Measurements from ENCODE around the gene TMEM82. TPM values are rescaled to one million over a fixed set of nuclear protein-coding genes. Genes with fewer than 3 reads are reported as not detected.

The TMEM82 gene
- total and polyA plus RNA-seq, 2 of the 13 experiments (the other 11 are each of a cell fraction or from before 2014, with no cell fraction given): 0.24 to 0.97 TPM

GRCh38 chr1:15708486-15709137 lies 33.7 kb upstream of the TMEM82 start:
- H2AFZ ChIP-seq (ENCODE audit: low read length): no peak overlapping the region
- 96% methylated on average over 15 of the region's 15 CpGs for WGBS (ENCODE audit: low lambda C conversion rate)
- in situ Hi-C loops (cut with HindIII; ENCODE audit: extremely low pct_ligation_motif_present, low pct_unique_long_range_greater_than_20kb): no loop called here

More at GRCh38 chr1:15708486-15709137, 33.7 kb upstream of the TMEM82 start:
- peaks cover 7% of the 10 kb centered on the region for H3K79me2 ChIP-seq (ENCODE audit: insufficient read depth, low read length)
- no TSS peak for BruUV-seq (replicated peaks)
- H3K27ac ChIP-seq (ENCODE audit: extremely low read length, insufficient read depth, low read length): no peak overlapping the region
- no peak for TF ChIP-seq HNF1A (IDR thresholded peaks at IDR 0.05; ENCODE audit: low read depth)
- TF ChIP-seq HNF1A (CRISPR knock-in tag; IDR thresholded peaks at IDR 0.05; ENCODE audit: borderline replicate concordance): no peak
- TF ChIP-seq ZNF629 (CRISPR knock-in tag; conservative IDR thresholded peaks at IDR 0.05): peak; percentile 72
- no peak for TF ChIP-seq ATF7 (IDR thresholded peaks at IDR 0.05)
- TF ChIP-seq ATF7 (CRISPR knock-in tag; IDR thresholded peaks at IDR 0.05): no peak
- DNase-seq (ENCODE audit: low spot score) (no peak), FAIRE-seq (no peak), ATAC-seq (no peak)
- no peaks in the 10 kb centered on the region for H3K27me3 ChIP-seq (ENCODE audit: control insufficient read depth in 1 of 2, insufficient read depth in 2 of 2, low read length in 2 of 2)
- H3K4me1 ChIP-seq (ENCODE audit: insufficient read depth, low read length): no peaks in the 10 kb centered on the region
- H3K36me3 ChIP-seq (replicated peaks in 1 of 2; ENCODE audit: control insufficient read depth in 1 of 2, insufficient read depth in 2 of 2, low read length in 2 of 2): peaks cover 4 to 21% of the 10 kb centered on the region in 2 experiments; a peak in 3 of 5 replicates
- H4K20me1 ChIP-seq (ENCODE audit: insufficient read depth, low read length): 0 out of 2 replicates have a peak, but pooled peaks cover 4% of the 10 kb centered on the region
- CTCF ChIA-PET (ENCODE audit: low intra/inter-chr PET ratio, low total read pairs): no interaction called here
- H3K4me3 ChIP-seq (replicated peaks in 1 of 3; ENCODE audit: insufficient read depth in 1 of 3, low read depth in 2 of 3, low read length in 3 of 3): no peak overlapping the region
- intact Hi-C loops (cut with micrococcal nuclease; ENCODE audit: unreplicated experiment): no loop called here
- H3K9me3 ChIP-seq (ENCODE audit: low read length): no peaks in the 10 kb centered on the region
- no peak overlapping the region for H3K4me2 ChIP-seq (ENCODE audit: low read depth, low read length)
- POLR2A ChIA-PET: no interaction called here
- no peak overlapping the region for H3K9ac ChIP-seq (ENCODE audit: insufficient read depth, low read depth, low read length)
